ENCODE data around the gene ARFIP1. TPM values are rescaled to one million over a fixed set of nuclear protein-coding genes. Genes with fewer than 3 reads are reported as not detected.

Gene ARFIP1
- total RNA-seq, 1 donor from 2014 or later, result 11.6 TPM

GRCh38 chr4:152817331-152817730 lies 37.6 kb downstream of the ARFIP1 start:
- intact Hi-C loops (cut with DNase I), result no loop called here
- Histone ChIP-seq H3K9me3 (peaks cover 3 to 38% of the 10 kb centered on the region in 2 donors), H3K27me3 (no peaks in the 10 kb centered on the region), H3K4me1 (no peaks in the 10 kb centered on the region), H3K36me3 (peaks cover 3 to 33% of the 10 kb centered on the region in 2 donors), H3K27ac (no peak overlapping the region), H3K4me3 (no peak overlapping the region)
- TF ChIP-seq CTCF (IDR thresholded peaks at IDR 0.05), result no peak
- DNase-seq (ENCODE audit: low spot score in 2 of 2), result no peak

- peaks cover 2 to 39% of the 10 kb centered on the region in 2 donors for H3K9me3 ChIP-seq
- TF ChIP-seq CTCF (IDR thresholded peaks at IDR 0.05), result no peak
- H3K36me3 ChIP-seq, result peaks cover 3 to 29% of the 10 kb centered on the region in 2 donors
- no peak overlapping the region for H3K4me3 ChIP-seq
- DNase-seq (ENCODE audit: low spot score in 2 of 2), result no peak
- intact Hi-C loops (cut with DNase I), result no loop called here
- H3K27ac ChIP-seq, result no peak overlapping the region
- H3K4me1 ChIP-seq, result no peaks in the 10 kb centered on the region
- H3K27me3 ChIP-seq, result no peaks in the 10 kb centered on the region
These were observed 39.4 kb downstream of the ARFIP1 start for GRCh38 chr4:152819026-152819645.

DNA sequence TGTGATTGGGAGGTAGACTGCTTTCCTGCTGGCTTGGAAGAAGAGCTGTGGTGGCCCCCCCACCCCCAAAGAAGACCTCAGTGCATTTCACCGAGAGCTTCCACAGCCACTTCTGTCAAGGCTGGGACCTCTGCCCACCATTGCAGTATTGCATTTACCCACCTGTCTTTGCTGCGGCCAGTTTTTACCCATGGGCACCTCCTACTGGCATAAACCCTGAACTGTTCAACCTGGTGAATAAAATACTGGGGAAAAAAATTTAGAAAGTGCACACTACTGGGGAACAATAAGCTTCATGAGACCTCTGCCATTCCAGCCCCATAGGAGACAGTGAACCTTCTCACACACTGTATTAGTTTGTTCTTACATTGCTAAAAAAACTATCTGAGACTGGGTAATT lies 40.3 kb downstream of the ARFIP1 start:
- no peak for TF ChIP-seq CTCF (IDR thresholded peaks at IDR 0.05)
- Histone ChIP-seq H3K9me3 (peaks cover 0 to 39% of the 10 kb centered on the region in 2 donors), H3K27me3 (no peaks in the 10 kb centered on the region), H3K27ac (no peak overlapping the region), H3K4me1 (no peaks in the 10 kb centered on the region), H3K36me3 (peaks cover 3 to 19% of the 10 kb centered on the region in 2 donors), H3K4me3 (no peak overlapping the region)
- DNase-seq (ENCODE audit: low spot score in 2 of 2), result no peak
- intact Hi-C loops (cut with DNase I), result no loop called here

DNA sequence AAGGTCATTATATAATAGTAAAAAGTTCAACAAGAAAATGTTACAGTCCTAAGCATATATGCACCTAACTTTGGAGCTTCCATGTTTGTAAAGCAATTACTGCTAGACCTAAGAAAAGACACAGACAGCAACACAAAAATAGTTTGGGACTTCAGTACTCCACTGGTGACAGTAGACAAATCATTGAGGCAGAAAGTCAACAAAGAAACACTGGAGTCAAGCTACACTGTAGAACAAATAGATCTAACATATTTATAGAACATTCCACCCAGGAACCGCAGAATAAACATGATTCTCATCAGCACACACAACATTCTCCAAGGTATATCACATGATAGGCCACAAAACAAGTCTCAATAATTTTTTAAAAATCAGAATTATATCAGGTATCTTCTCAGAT lies 42.6 kb downstream of the ARFIP1 start:
- no peak overlapping the region for H3K4me3 ChIP-seq
- intact Hi-C loops (cut with DNase I), result no loop called here
- H3K27me3 ChIP-seq, result no peaks in the 10 kb centered on the region
- peaks cover 3 to 15% of the 10 kb centered on the region in 2 donors for H3K36me3 ChIP-seq
- no peak for TF ChIP-seq CTCF (IDR thresholded peaks at IDR 0.05)
- no peak overlapping the region for H3K27ac ChIP-seq
- no peaks in the 10 kb centered on the region for H3K4me1 ChIP-seq
- DNase-seq (ENCODE audit: low spot score in 2 of 2), result no peak
- H3K9me3 ChIP-seq, result peaks cover 0 to 43% of the 10 kb centered on the region in 2 donors

DNA sequence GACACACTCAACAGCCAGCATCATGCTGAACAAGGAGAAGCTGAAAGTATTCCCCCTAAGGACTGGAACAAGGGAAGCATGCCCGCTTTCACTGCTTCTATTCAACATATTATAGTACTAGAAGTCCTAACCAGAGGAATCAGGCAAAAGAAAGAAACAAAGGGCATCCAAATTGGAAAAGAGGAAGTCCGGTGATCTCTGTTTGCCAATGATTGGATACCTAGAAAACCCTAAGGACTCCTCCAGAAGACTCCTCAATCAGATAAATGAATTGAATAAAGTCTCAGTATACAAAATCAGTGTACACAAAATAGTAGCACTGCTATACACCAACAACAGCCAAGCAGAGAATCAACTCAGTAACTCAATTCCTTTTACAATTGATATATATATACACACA lies 44.8 kb downstream of the ARFIP1 start:
- Histone ChIP-seq H3K4me3 (no peak overlapping the region), H3K9me3 (peaks cover 0 to 49% of the 10 kb centered on the region in 2 donors), H3K27me3 (no peaks in the 10 kb centered on the region), H3K27ac (no peak overlapping the region), H3K36me3 (peaks cover 0 to 3% of the 10 kb centered on the region in 2 donors), H3K4me1 (no peaks in the 10 kb centered on the region)
- intact Hi-C loops (cut with DNase I), result no loop called here
- DNase-seq (ENCODE audit: low spot score in 2 of 2), result no peak
- no peak for TF ChIP-seq CTCF (IDR thresholded peaks at IDR 0.05)

- Histone ChIP-seq H3K27me3 (no peaks in the 10 kb centered on the region), H3K4me3 (no peak overlapping the region), H3K36me3 (no peaks in the 10 kb centered on the region), H3K9me3 (peaks cover 0 to 49% of the 10 kb centered on the region in 2 donors), H3K27ac (no peak overlapping the region), H3K4me1 (no peaks in the 10 kb centered on the region)
- no peak for DNase-seq (ENCODE audit: low spot score in 2 of 2)
- TF ChIP-seq CTCF (IDR thresholded peaks at IDR 0.05), result no peak
- intact Hi-C loops (cut with DNase I), result no loop called here
These were observed 45.6 kb downstream of the ARFIP1 start for GRCh38 chr4:152825336-152825735.
